ENCODE data around the gene MYOZ3.

MYOZ3 gene

GRCh38 chr5:150649108-150650020 lies 11.7 kb upstream of the MYOZ3 start:
- Histone ChIP-seq H3K4me3 (ENCODE audit: low read length in 2 of 2) (no peak overlapping the region), H3K27ac (ENCODE audit: low read depth in 2 of 2, low read length in 2 of 2) (no peak overlapping the region), H3K9ac (ENCODE audit: low read depth in 1 of 2, low read length in 2 of 2) (no peak overlapping the region), H3K9me3 (ENCODE audit: control insufficient read depth in 2 of 2, low read length in 2 of 2) (no peaks in the 10 kb centered on the region), H3K4me1 (ENCODE audit: control insufficient read depth in 2 of 2, insufficient read depth in 2 of 2, low read length in 2 of 2) (peaks cover 4 to 5% of the 10 kb centered on the region in 2 donors), H3K27me3 (ENCODE audit: control insufficient read depth in 2 of 2, insufficient read depth in 2 of 2, low read length in 2 of 2) (no peaks in the 10 kb centered on the region), H3K36me3 (ENCODE audit: control insufficient read depth in 2 of 2, insufficient read depth in 2 of 2, low read length in 2 of 2) (peaks cover 9 to 23% of the 10 kb centered on the region in 2 donors)

DNA sequence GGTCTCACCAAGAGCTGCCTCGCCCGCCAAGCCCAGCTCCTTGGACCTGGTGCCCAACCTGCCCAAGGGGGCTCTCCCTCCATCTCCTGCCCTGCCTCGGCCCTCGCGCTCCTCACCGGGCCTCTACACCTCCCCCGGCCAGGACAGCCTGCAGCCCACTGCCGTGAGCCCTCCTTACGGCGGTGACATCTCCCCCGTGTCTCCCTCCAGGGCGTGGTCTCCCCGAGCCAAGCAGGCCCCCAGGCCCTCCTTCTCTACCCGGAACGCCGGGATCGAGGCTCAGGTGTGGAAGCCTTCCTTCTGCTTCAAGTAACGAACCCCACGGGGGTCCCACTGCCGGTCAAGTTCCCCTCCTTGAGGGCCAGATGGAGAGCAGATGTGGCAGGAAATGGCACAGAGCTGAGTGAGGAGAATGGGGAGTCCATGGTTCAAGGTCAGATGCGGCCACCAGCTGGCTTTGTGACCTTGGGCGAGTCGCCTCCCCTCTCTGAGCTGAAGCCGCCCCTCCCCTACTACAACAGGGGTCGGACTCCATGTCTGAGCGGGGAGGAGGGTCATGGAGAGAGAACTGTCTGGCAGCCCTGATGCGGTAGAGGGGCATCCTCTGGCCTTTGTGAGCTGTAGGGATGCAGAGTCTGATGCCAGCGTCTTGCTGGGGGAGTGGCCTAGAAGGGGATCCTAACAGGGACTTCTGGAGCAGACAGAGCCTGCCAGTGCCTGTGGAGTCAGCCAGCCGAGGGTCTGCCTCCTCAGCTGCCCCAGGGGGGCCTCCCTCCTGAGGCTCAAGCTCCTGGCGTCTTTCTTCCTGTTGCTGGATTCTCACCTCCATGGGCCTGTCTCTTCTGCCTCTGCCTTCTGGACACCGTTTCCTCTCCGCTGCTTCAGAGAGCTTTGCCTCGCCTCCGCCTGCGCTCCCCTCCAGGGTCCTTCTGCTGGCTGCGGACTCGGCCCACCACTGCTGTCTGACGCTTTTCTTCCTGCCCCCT lies 10.7 kb upstream of the MYOZ3 start:
- peaks cover 9 to 23% of the 10 kb centered on the region in 2 donors for H3K36me3 ChIP-seq (ENCODE audit: control insufficient read depth in 2 of 2, insufficient read depth in 2 of 2, low read length in 2 of 2)
- no peak overlapping the region for H3K9ac ChIP-seq (ENCODE audit: low read depth in 1 of 2, low read length in 2 of 2)
- H3K4me1 ChIP-seq (ENCODE audit: control insufficient read depth in 2 of 2, insufficient read depth in 2 of 2, low read length in 2 of 2), result peaks cover 2 to 4% of the 10 kb centered on the region in 2 donors

GRCh38 chr5:150651382-150651781 lies 9.7 kb upstream of the MYOZ3 start:
- peaks cover 4 to 8% of the 10 kb centered on the region in 2 donors for H3K4me1 ChIP-seq (ENCODE audit: control insufficient read depth in 2 of 2, insufficient read depth in 2 of 2, low read length in 2 of 2)
- no peaks in the 10 kb centered on the region for H3K27me3 ChIP-seq (ENCODE audit: control insufficient read depth in 2 of 2, insufficient read depth in 2 of 2, low read length in 2 of 2)
- no peaks in the 10 kb centered on the region for H3K9me3 ChIP-seq (ENCODE audit: control insufficient read depth in 2 of 2, low read length in 2 of 2)
- no peak overlapping the region for H3K27ac ChIP-seq (ENCODE audit: low read depth in 2 of 2, low read length in 2 of 2)
- H3K4me3 ChIP-seq (ENCODE audit: low read length in 2 of 2), result no peak overlapping the region
- peaks cover 9 to 23% of the 10 kb centered on the region in 2 donors for H3K36me3 ChIP-seq (ENCODE audit: control insufficient read depth in 2 of 2, insufficient read depth in 2 of 2, low read length in 2 of 2)
- no peak overlapping the region for H3K9ac ChIP-seq (ENCODE audit: low read depth in 1 of 2, low read length in 2 of 2)

More for the DNA sequence above, 10.7 kb upstream of the MYOZ3 start:
- H3K9me3 ChIP-seq (ENCODE audit: control insufficient read depth in 2 of 2, low read length in 2 of 2), result no peaks in the 10 kb centered on the region
- no peak overlapping the region for H3K4me3 ChIP-seq (ENCODE audit: low read length in 2 of 2)
- H3K27me3 ChIP-seq (ENCODE audit: control insufficient read depth in 2 of 2, insufficient read depth in 2 of 2, low read length in 2 of 2), result no peaks in the 10 kb centered on the region
- no peak overlapping the region for H3K27ac ChIP-seq (ENCODE audit: low read depth in 2 of 2, low read length in 2 of 2)

DNA sequence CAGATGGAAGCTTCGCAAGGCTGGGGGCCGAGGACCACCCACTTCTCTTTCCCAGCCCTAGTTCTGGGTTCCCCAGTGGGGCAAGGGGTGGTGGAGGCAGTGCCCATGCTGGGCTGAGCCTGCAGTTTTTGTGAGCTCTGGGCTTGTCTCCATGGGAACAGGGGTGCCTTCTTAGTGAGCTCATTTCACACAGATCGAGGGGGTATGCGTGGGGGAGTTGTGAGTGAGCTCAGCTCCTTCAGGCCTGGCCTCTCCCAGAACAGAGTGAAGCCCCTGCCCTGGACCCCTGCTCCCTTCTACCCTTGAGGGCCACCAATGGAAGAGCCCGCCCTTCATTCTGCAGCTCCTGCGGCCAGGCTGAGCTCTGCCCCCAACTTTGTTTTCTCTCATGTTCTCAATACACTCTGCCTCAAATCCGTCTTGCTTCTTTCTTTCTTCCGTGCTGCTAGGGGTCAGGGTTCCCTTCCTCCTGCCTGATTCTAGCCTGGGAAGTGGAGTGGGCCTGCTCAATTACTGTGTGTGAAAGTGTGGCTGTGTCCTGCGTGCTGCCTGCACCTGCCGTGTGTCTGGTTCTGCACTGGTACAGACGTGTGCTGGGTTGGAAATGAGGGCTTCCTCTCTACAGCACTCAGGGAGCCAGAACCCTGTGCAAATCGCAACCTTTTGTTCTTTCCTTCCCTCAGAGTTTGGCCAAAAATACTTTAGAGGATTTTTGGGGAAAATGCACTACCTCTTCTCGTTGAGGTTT lies 9.0 kb upstream of the MYOZ3 start:
- Histone ChIP-seq H3K36me3 (ENCODE audit: control insufficient read depth in 2 of 2, insufficient read depth in 2 of 2, low read length in 2 of 2) (peaks cover 9 to 23% of the 10 kb centered on the region in 2 donors), H3K9ac (ENCODE audit: low read depth in 1 of 2, low read length in 2 of 2) (no peak overlapping the region), H3K27me3 (ENCODE audit: control insufficient read depth in 2 of 2, insufficient read depth in 2 of 2, low read length in 2 of 2) (no peaks in the 10 kb centered on the region), H3K27ac (ENCODE audit: low read depth in 2 of 2, low read length in 2 of 2) (no peak overlapping the region), H3K4me3 (ENCODE audit: low read length in 2 of 2) (no peak overlapping the region), H3K4me1 (ENCODE audit: control insufficient read depth in 2 of 2, insufficient read depth in 2 of 2, low read length in 2 of 2) (peaks cover 6 to 11% of the 10 kb centered on the region in 2 donors), H3K9me3 (ENCODE audit: control insufficient read depth in 2 of 2, low read length in 2 of 2) (no peaks in the 10 kb centered on the region)

DNA sequence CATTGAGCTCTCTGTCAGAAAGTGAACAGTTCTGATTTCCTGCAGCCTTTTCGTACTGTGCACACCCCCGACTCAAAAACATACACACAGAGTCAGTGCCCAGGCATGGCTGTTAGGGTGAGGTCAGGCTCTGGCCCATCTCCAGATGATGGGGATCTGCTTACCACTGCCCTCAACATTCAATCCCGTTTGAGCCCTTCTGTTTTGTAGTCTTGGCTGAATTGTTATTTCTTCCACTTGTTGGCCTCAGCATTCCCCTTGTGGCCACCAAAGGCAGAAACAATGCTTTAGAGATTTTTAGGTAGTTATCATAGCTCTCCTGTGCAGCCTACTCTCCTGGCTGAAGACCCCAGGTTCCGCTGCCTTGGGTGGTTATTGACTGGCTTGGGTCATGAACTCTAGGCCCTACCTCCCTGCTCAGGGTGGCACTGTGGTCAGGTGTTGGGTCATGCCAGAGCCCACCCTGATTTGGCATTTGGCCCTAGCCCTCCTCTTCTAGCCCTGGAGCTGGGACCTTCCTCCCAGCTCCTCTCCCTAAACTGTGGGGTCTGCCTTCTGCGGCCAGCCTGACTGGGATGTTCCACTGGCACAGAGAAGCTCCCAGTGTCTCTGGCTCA lies 7.8 kb upstream of the MYOZ3 start:
- no peaks in the 10 kb centered on the region for H3K27me3 ChIP-seq (ENCODE audit: control insufficient read depth in 2 of 2, insufficient read depth in 2 of 2, low read length in 2 of 2)
- no peak overlapping the region for H3K4me3 ChIP-seq (ENCODE audit: low read length in 2 of 2)
- no peak overlapping the region for H3K9ac ChIP-seq (ENCODE audit: low read depth in 1 of 2, low read length in 2 of 2)
- H3K9me3 ChIP-seq (ENCODE audit: control insufficient read depth in 2 of 2, low read length in 2 of 2), result no peaks in the 10 kb centered on the region
- H3K4me1 ChIP-seq (ENCODE audit: control insufficient read depth in 2 of 2, insufficient read depth in 2 of 2, low read length in 2 of 2), result peaks cover 12 to 14% of the 10 kb centered on the region in 2 donors
- peaks cover 7 to 21% of the 10 kb centered on the region in 2 donors for H3K36me3 ChIP-seq (ENCODE audit: control insufficient read depth in 2 of 2, insufficient read depth in 2 of 2, low read length in 2 of 2)
- H3K27ac ChIP-seq (ENCODE audit: low read depth in 2 of 2, low read length in 2 of 2), result no peak overlapping the region

GRCh38 chr5:150653762-150654556 lies 7.1 kb upstream of the MYOZ3 start:
- H3K9ac ChIP-seq (ENCODE audit: low read depth in 1 of 2, low read length in 2 of 2), result no peak overlapping the region
- no peaks in the 10 kb centered on the region for H3K27me3 ChIP-seq (ENCODE audit: control insufficient read depth in 2 of 2, insufficient read depth in 2 of 2, low read length in 2 of 2)
- no peaks in the 10 kb centered on the region for H3K9me3 ChIP-seq (ENCODE audit: control insufficient read depth in 2 of 2, low read length in 2 of 2)
- H3K4me3 ChIP-seq (ENCODE audit: low read length in 2 of 2), result no peak overlapping the region
- no peak overlapping the region for H3K27ac ChIP-seq (ENCODE audit: low read depth in 2 of 2, low read length in 2 of 2)
- H3K36me3 ChIP-seq (ENCODE audit: control insufficient read depth in 2 of 2, insufficient read depth in 2 of 2, low read length in 2 of 2), result peaks cover 3 to 17% of the 10 kb centered on the region in 2 donors
- H3K4me1 ChIP-seq (ENCODE audit: control insufficient read depth in 2 of 2, insufficient read depth in 2 of 2, low read length in 2 of 2), result peaks cover 12 to 14% of the 10 kb centered on the region in 2 donors

DNA sequence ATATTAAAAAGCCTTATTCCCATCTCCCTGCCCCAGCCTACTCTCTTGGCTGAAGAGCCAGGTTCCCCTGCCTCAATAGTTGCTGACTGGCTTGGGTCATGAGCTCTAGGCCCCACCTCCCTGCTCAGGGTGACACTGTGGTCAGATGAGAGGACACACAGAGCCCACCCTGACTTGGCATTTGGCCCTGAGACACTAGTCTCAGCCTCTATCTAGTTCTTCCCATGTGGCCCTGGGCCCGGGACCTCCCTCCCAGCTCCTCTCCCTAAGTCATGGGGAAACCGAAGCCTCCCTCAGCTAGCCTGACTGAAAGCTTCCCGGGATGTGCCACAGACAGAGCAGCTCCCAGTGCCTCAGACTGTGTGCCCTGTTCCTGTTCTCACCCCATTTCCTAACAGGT lies 5.8 kb upstream of the MYOZ3 start:
- Histone ChIP-seq H3K9me3 (ENCODE audit: control insufficient read depth in 2 of 2, low read length in 2 of 2) (no peaks in the 10 kb centered on the region), H3K36me3 (ENCODE audit: control insufficient read depth in 2 of 2, insufficient read depth in 2 of 2, low read length in 2 of 2) (peaks cover 2 to 10% of the 10 kb centered on the region in 2 donors), H3K27me3 (ENCODE audit: control insufficient read depth in 2 of 2, insufficient read depth in 2 of 2, low read length in 2 of 2) (no peaks in the 10 kb centered on the region), H3K4me3 (ENCODE audit: low read length in 2 of 2) (no peak overlapping the region), H3K4me1 (ENCODE audit: control insufficient read depth in 2 of 2, insufficient read depth in 2 of 2, low read length in 2 of 2) (peaks cover 12 to 14% of the 10 kb centered on the region in 2 donors), H3K9ac (ENCODE audit: low read depth in 1 of 2, low read length in 2 of 2) (no peak overlapping the region), H3K27ac (ENCODE audit: low read depth in 2 of 2, low read length in 2 of 2) (no peak overlapping the region)

GRCh38 chr5:150656191-150657132 lies 4.6 kb upstream of the MYOZ3 start:
- H3K4me1 ChIP-seq (ENCODE audit: control insufficient read depth in 2 of 2, insufficient read depth in 2 of 2, low read length in 2 of 2), result peaks cover 12 to 14% of the 10 kb centered on the region in 2 donors
- H3K27ac ChIP-seq (ENCODE audit: low read depth in 2 of 2, low read length in 2 of 2), result peak overlapping the region in 1 of 2 donors; percentile 9
- H3K9me3 ChIP-seq (ENCODE audit: control insufficient read depth in 2 of 2, low read length in 2 of 2), result no peaks in the 10 kb centered on the region
- peak overlapping the region in 1 of 2 donors; percentile 68 for H3K9ac ChIP-seq (ENCODE audit: low read depth in 1 of 2, low read length in 2 of 2)
- no peaks in the 10 kb centered on the region for H3K27me3 ChIP-seq (ENCODE audit: control insufficient read depth in 2 of 2, insufficient read depth in 2 of 2, low read length in 2 of 2)
- peak overlapping the region; percentile 52 to 69 for H3K4me3 ChIP-seq (ENCODE audit: low read length in 2 of 2)
- H3K36me3 ChIP-seq (ENCODE audit: control insufficient read depth in 2 of 2, insufficient read depth in 2 of 2, low read length in 2 of 2), result peaks cover 0 to 6% of the 10 kb centered on the region in 2 donors

All from mucosa of rectum (tissue), 2 donors.